ENCODE data around the gene ABCC1. TPM values are rescaled to one million over a fixed set of nuclear protein-coding genes. Genes with fewer than 3 reads are reported as not detected.

ABCC1 gene
- total and polyA plus RNA-seq, 2 donors from 2014 or later = 4.6 to 29.7 TPM

DNA sequence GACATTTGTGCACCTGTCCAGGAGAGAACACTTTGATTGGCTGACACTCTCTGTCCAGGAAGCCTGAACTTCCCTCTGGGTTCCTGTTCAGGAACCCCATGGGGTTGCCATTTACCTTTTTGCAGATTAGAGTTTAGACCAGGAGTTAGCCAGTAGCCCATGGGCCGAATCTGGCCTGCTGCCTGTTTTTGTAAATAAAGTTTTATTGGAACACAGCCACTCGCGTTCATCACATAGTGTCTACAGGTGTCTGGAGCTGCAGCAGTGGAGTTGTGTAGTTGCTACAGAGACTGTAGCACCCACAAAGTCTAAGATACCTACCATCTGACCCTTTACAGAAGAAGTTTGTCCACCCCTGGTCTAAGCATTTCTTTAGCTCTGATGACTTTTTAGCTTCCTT is 70.9 kb downstream of the ABCC1 start:
- TF ChIP-seq, protein P1, sequence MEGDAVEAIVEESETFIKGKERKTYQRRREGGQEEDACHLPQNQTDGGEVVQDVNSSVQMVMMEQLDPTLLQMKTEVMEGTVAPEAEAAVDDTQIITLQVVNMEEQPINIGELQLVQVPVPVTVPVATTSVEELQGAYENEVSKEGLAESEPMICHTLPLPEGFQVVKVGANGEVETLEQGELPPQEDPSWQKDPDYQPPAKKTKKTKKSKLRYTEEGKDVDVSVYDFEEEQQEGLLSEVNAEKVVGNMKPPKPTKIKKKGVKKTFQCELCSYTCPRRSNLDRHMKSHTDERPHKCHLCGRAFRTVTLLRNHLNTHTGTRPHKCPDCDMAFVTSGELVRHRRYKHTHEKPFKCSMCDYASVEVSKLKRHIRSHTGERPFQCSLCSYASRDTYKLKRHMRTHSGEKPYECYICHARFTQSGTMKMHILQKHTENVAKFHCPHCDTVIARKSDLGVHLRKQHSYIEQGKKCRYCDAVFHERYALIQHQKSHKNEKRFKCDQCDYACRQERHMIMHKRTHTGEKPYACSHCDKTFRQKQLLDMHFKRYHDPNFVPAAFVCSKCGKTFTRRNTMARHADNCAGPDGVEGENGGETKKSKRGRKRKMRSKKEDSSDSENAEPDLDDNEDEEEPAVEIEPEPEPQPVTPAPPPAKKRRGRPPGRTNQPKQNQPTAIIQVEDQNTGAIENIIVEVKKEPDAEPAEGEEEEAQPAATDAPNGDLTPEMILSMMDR (IDR thresholded peaks at IDR 0.05; ENCODE audit: borderline replicate concordance, extremely low read depth, insufficient read depth) = no peak
- DNase-seq = no peak
- no peak overlapping the region for H3K9ac ChIP-seq (ENCODE audit: low read length in 3 of 3)
- intact Hi-C loops (cut with DNase I) = no loop called here
- FAIRE-seq = no peak
- H3K9me3 ChIP-seq (ENCODE audit: control insufficient read depth in 2 of 3, insufficient read depth in 1 of 3, low read length in 3 of 3) = no peaks in the 10 kb centered on the region
- H3K4me1 ChIP-seq (ENCODE audit: control insufficient read depth in 2 of 3, insufficient read depth in 2 of 3, low read depth in 1 of 3, low read length in 3 of 3) = peaks cover 0 to 13% (median 9%) of the 10 kb centered on the region in 3 donors
- H3K27ac ChIP-seq (ENCODE audit: low read depth in 2 of 2, low read length in 2 of 2) = no peak overlapping the region
- no peaks in the 10 kb centered on the region for H3K27me3 ChIP-seq (ENCODE audit: control insufficient read depth, insufficient read depth, low read length)
- H3K4me3 ChIP-seq (ENCODE audit: low read length in 3 of 3) = no peak overlapping the region
- peaks cover 2 to 9% (median 3%) of the 10 kb centered on the region in 3 donors for H3K36me3 ChIP-seq (ENCODE audit: control insufficient read depth in 2 of 3, insufficient read depth in 3 of 3, low read length in 3 of 3)

DNA sequence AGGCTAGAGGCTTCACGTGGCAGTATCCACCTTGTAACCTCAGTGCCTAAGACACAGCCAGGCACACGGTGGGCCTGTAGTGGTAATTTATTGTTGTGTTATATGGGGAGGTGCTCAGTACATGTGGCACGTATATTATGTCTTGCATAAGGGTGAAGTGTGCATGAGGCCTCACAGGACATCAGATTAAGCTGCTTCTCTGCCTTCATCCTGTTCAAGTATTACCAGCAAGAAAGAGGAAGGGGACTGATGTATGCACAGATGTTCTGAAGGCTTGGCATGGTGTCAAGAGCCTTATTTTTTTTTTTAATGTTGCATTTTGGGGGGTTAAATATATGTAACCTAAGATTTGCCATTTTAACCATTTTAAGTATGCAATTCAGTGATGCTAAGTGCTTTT is 71.6 kb downstream of the ABCC1 start:
- Histone ChIP-seq H3K9me3 (ENCODE audit: control insufficient read depth in 2 of 3, insufficient read depth in 1 of 3, low read length in 3 of 3) (no peaks in the 10 kb centered on the region), H3K4me1 (ENCODE audit: control insufficient read depth in 2 of 3, insufficient read depth in 2 of 3, low read depth in 1 of 3, low read length in 3 of 3) (peaks cover 0 to 13% (median 9%) of the 10 kb centered on the region in 3 donors), H3K9ac (ENCODE audit: low read length in 3 of 3) (no peak overlapping the region), H3K27ac (ENCODE audit: low read depth in 2 of 2, low read length in 2 of 2) (no peak overlapping the region), H3K4me3 (ENCODE audit: low read length in 3 of 3) (no peak overlapping the region), H3K36me3 (ENCODE audit: control insufficient read depth in 2 of 3, insufficient read depth in 3 of 3, low read length in 3 of 3) (peaks cover 2 to 9% (median 3%) of the 10 kb centered on the region in 3 donors), H3K27me3 (ENCODE audit: control insufficient read depth, insufficient read depth, low read length) (no peaks in the 10 kb centered on the region)
- intact Hi-C loops (cut with DNase I) = no loop called here
- DNase-seq = no peak
- no peak for FAIRE-seq
- TF ChIP-seq, protein P1 (IDR thresholded peaks at IDR 0.05; ENCODE audit: borderline replicate concordance, extremely low read depth, insufficient read depth) = no peak

DNA sequence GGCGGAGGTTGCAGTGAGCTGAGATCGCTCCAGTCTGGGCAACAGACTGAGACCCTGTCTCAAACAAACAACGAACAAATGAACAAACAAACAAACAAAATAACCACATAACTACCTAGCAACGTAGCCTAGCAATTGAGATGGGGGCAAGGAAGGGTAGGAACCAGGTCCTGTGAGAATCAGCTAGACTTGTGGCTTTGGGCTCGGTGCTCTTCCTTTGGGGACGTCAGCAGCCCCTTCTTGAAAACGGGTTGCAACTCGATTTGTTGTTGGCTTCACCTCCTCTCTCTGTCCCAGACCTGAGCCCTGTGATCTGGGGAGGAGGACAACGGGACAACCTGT is 72.2 kb downstream of the ABCC1 start:
- DNase-seq = no peak
- TF ChIP-seq, protein P1 (IDR thresholded peaks at IDR 0.05; ENCODE audit: borderline replicate concordance, extremely low read depth, insufficient read depth) = no peak
- intact Hi-C loops (cut with DNase I) = no loop called here

More for the DNA sequence above, 72.2 kb downstream of the ABCC1 start:
- peak overlapping the region; percentile 68 to 74 for H3K27ac ChIP-seq (ENCODE audit: low read depth in 2 of 2, low read length in 2 of 2)
- H3K27me3 ChIP-seq (ENCODE audit: control insufficient read depth, insufficient read depth, low read length) = no peaks in the 10 kb centered on the region
- H3K4me1 ChIP-seq (ENCODE audit: control insufficient read depth in 2 of 3, insufficient read depth in 2 of 3, low read depth in 1 of 3, low read length in 3 of 3) = peaks cover 0 to 13% (median 9%) of the 10 kb centered on the region in 3 donors
- H3K36me3 ChIP-seq (ENCODE audit: control insufficient read depth in 2 of 3, insufficient read depth in 3 of 3, low read length in 3 of 3) = peaks cover 2 to 7% (median 3%) of the 10 kb centered on the region in 3 donors
- H3K4me3 ChIP-seq (ENCODE audit: low read length in 3 of 3) = no peak overlapping the region
- H3K9ac ChIP-seq (ENCODE audit: low read length in 3 of 3) = no peak overlapping the region
- no peaks in the 10 kb centered on the region for H3K9me3 ChIP-seq (ENCODE audit: control insufficient read depth in 2 of 3, insufficient read depth in 1 of 3, low read length in 3 of 3)
- no peak for FAIRE-seq

All from kidney (tissue), 14 donors.